ENCODE data around the gene ADAMTS12. TPM values are rescaled to one million over a fixed set of nuclear protein-coding genes. Genes with fewer than 3 reads are reported as not detected.

The ADAMTS12 gene
- total RNA-seq, 1 experiment from 2014 or later, result 1.2 TPM

DNA sequence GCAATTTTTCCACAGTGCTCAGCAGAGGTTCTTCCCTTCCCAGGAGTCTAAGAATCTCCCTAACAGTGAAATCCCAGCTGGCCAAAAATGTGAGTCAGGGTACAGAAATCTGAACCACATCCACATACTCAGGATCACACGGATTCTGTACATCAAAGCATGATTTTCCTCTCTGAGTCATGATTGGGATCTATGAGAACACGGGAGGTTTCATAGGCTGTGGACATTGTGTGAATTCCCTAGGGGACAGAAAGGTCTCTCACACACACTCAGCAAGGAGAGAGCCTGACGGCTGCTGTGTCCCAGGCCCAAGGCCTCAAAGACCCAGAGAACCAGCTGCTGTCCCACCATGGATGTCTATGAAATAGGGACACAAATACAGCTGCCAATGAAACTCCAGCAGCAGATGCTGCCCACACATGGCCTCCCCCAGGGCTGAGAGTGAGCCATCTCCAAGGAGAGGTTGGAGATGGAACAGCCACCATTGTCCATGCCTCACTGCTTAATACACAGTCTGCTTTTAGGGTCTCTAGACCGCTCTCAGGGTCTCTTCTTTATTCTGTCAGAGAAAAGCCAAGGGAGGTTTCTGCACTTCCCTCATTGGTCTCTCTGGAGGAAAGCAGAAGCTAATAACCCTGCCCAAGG is 102.7 kb downstream of the ADAMTS12 start:
- BruUV-seq (replicated peaks), result no TSS peak
- no peak for DNase-seq
- H3K9me3 Mint-ChIP-seq (ENCODE audit: low read depth, unreplicated experiment), result peaks cover 3% of the 10 kb centered on the region
- H3K36me3 Mint-ChIP-seq (ENCODE audit: insufficient read depth, unreplicated experiment), result no peaks in the 10 kb centered on the region
- TF ChIP-seq, protein P1, sequence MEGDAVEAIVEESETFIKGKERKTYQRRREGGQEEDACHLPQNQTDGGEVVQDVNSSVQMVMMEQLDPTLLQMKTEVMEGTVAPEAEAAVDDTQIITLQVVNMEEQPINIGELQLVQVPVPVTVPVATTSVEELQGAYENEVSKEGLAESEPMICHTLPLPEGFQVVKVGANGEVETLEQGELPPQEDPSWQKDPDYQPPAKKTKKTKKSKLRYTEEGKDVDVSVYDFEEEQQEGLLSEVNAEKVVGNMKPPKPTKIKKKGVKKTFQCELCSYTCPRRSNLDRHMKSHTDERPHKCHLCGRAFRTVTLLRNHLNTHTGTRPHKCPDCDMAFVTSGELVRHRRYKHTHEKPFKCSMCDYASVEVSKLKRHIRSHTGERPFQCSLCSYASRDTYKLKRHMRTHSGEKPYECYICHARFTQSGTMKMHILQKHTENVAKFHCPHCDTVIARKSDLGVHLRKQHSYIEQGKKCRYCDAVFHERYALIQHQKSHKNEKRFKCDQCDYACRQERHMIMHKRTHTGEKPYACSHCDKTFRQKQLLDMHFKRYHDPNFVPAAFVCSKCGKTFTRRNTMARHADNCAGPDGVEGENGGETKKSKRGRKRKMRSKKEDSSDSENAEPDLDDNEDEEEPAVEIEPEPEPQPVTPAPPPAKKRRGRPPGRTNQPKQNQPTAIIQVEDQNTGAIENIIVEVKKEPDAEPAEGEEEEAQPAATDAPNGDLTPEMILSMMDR (IDR thresholded peaks at IDR 0.05; ENCODE audit: unreplicated experiment), result no peak
- H3K27ac Mint-ChIP-seq (ENCODE audit: unreplicated experiment), result no peak overlapping the region
- intact Hi-C loops (cut with micrococcal nuclease; ENCODE audit: unreplicated experiment), result no loop called here
- H3K4me3 Mint-ChIP-seq (ENCODE audit: low read depth, unreplicated experiment), result no peak overlapping the region
- H3K4me1 Mint-ChIP-seq (ENCODE audit: low read depth, unreplicated experiment), result no peaks in the 10 kb centered on the region
- no peaks in the 10 kb centered on the region for H3K27me3 Mint-ChIP-seq (ENCODE audit: unreplicated experiment)
- CTCF ChIA-PET, result no interaction called here

DNA sequence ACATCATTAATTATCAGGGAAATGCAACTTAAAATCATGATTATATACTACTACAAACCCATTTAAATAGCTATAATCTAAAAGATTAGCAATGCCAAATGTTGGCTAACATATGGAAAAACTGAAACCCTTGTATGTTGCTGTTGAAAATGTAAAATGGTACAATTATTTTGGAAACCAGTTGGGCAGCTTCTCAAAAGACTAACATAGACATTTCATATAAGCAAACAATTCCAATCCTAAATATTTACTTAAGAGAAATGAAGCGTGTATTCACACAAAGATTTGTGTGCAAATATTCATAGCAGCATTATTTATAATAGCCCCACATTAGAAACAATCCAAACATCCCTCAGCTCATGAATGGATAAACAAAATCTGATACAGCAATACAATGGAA is 106.2 kb downstream of the ADAMTS12 start:
- Mint-ChIP-seq H3K4me3 (ENCODE audit: low read depth, unreplicated experiment) (no peak overlapping the region), H3K36me3 (ENCODE audit: insufficient read depth, unreplicated experiment) (no peaks in the 10 kb centered on the region), H3K4me1 (ENCODE audit: low read depth, unreplicated experiment) (no peaks in the 10 kb centered on the region), H3K27me3 (ENCODE audit: unreplicated experiment) (no peaks in the 10 kb centered on the region), H3K9me3 (ENCODE audit: low read depth, unreplicated experiment) (peaks cover 3% of the 10 kb centered on the region), H3K27ac (ENCODE audit: unreplicated experiment) (no peak overlapping the region)
- intact Hi-C loops (cut with micrococcal nuclease; ENCODE audit: unreplicated experiment), result no loop called here
- no peak for DNase-seq
- TF ChIP-seq, protein P1 (IDR thresholded peaks at IDR 0.05; ENCODE audit: unreplicated experiment), result no peak
- BruUV-seq (replicated peaks), result no TSS peak
- CTCF ChIA-PET, result no interaction called here

DNA sequence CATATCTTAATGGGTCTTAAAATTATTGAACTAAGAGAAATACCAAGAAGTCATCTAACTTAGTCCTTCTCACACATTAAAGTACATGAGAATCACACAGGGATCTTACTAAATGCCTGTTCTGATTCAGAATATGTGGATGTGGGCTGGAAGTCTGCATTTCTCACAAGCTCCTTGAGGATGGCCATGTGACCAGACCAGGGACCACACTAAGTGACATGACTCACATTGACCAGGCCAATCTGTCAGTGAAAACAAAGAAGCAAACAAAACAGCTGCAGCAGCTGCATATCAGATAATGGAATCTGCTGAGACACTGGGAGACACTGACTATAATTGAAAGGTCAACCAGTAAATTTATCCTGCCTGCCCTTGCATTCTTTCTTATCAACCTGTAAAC is 110.5 kb downstream of the ADAMTS12 start:
- Mint-ChIP-seq H3K9me3 (ENCODE audit: low read depth, unreplicated experiment) (peaks cover 5% of the 10 kb centered on the region), H3K36me3 (ENCODE audit: insufficient read depth, unreplicated experiment) (no peaks in the 10 kb centered on the region), H3K4me3 (ENCODE audit: low read depth, unreplicated experiment) (no peak overlapping the region), H3K27ac (ENCODE audit: unreplicated experiment) (no peak overlapping the region), H3K4me1 (ENCODE audit: low read depth, unreplicated experiment) (no peaks in the 10 kb centered on the region), H3K27me3 (ENCODE audit: unreplicated experiment) (no peaks in the 10 kb centered on the region)
- no TSS peak for BruUV-seq (replicated peaks)
- DNase-seq, result no peak
- TF ChIP-seq, protein P1 (IDR thresholded peaks at IDR 0.05; ENCODE audit: unreplicated experiment), result no peak
- intact Hi-C loops (cut with micrococcal nuclease; ENCODE audit: unreplicated experiment), result no loop called here
- CTCF ChIA-PET, result no interaction called here

DNA sequence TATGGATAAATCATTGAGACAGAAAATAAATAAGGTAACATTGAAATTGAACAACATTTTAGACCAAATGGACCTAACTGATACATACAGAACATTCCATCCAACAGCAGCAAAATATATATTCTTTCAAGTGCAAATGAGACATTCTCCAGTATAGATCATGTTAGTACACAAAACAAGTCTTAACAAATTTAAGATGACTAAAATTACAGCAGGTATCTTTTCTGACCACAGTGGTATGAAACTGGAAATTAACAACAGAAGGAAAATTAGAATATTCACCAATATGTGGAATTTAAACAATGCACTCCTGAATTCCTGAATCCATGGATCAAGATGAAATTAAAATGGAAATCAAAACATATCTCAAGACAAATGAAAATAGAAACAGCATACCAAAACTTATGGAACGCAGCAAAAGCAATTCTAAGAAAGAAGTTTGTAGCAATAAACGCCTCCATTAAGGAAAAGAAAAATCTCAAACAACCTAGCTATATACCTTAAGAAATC is 115.6 kb downstream of the ADAMTS12 start:
- no peak for DNase-seq
- Mint-ChIP-seq H3K36me3 (ENCODE audit: insufficient read depth, unreplicated experiment) (no peaks in the 10 kb centered on the region), H3K27ac (ENCODE audit: unreplicated experiment) (no peak overlapping the region), H3K27me3 (ENCODE audit: unreplicated experiment) (no peaks in the 10 kb centered on the region), H3K4me3 (ENCODE audit: low read depth, unreplicated experiment) (no peak overlapping the region), H3K4me1 (ENCODE audit: low read depth, unreplicated experiment) (no peaks in the 10 kb centered on the region), H3K9me3 (ENCODE audit: low read depth, unreplicated experiment) (peaks cover 3% of the 10 kb centered on the region)
- intact Hi-C loops (cut with micrococcal nuclease; ENCODE audit: unreplicated experiment), result no loop called here
- TF ChIP-seq, protein P1 (IDR thresholded peaks at IDR 0.05; ENCODE audit: unreplicated experiment), result no peak
- no TSS peak for BruUV-seq (replicated peaks)
- CTCF ChIA-PET, result no interaction called here

Data from Calu3 (cell line).